Vagina (tissue), 2 donors: ENCODE measurements around the gene ITGAV. TPM values are rescaled to one million over a fixed set of nuclear protein-coding genes. Genes with fewer than 3 reads are reported as not detected.

ENCODE experiments used
- DNase-seq, 2 donors: peaks; one replicate each; pipeline ENCODE4 v3.0.0-alpha.2; 2017; ENCODE audit errors: extremely low spot score in 2 of 2
- H3K27ac ChIP-seq: fragments of 200-600 bp; sonication (generic); one replicate; pipeline ENCODE4 v1.5.1; 2019
- H3K27me3 ChIP-seq: fragments of 200-600 bp; sonication (generic); one replicate; pipeline ENCODE4 v1.5.1; 2019
- H3K36me3 ChIP-seq, 2 donors: fragments of 200-600 bp; sonication (generic); one replicate each; pipeline ENCODE4 v1.5.1; 2017 to 2019
- H3K4me1 ChIP-seq: fragments of 200-600 bp; sonication (generic); one replicate; pipeline ENCODE4 v1.5.1; 2019
- H3K4me3 ChIP-seq, 2 donors: fragments of 200-600 bp; sonication (generic); 1 replicate in 1 of 2; 2 replicates in 1 of 2; pipeline ENCODE4 v1.5.1; 2016 to 2019
- H3K9me3 ChIP-seq: fragments of 200-600 bp; sonication (generic); one replicate; pipeline ENCODE4 v1.5.1; 2019
- POLR2A ChIP-seq, 2 donors: fragments of 450-650 bp; IDR thresholded peaks; one replicate each; pipeline ENCODE4 v1.6.1; 2017; ENCODE audit warnings: antibody characterized with exemption in 2 of 2, mild to moderate bottlenecking in 2 of 2, moderate library complexity in 2 of 2
- POLR2AphosphoS5 ChIP-seq, 2 donors: sonication (generic); formaldehyde crosslinking; IDR thresholded peaks; one replicate each; pipeline ENCODE4 v1.9.0; 2017; ENCODE audit warnings: antibody characterized with exemption in 2 of 2, mild to moderate bottlenecking in 2 of 2, low read depth in 1 of 2; ENCODE audit not compliant: insufficient read depth in 1 of 2
- intact Hi-C: fragments of 100-400 bp; cut with DNase I; formaldehyde crosslinking; loops from one replicate; pipeline ENCODE4 v1.15.1; 2023
- total RNA-seq: library from RNA; depleted of rRNA; stranded (reverse); fragments of >200 nt; gene quantifications from one replicate; pipeline ENCODE4 v1.2.3, GENCODE V29; 2016
- TF ChIP-seq, protein P1 (sequence below), 3 experiments: fragments of 450-650 bp in 2 of 3; fragments of 200-600 bp in 1 of 3; sonication (generic) in 1 of 3; IDR thresholded peaks; one replicate each; pipeline ENCODE4 v1.5.1; 2017 to 2019; ENCODE audit warnings: antibody characterized with exemption in 3 of 3, mild to moderate bottlenecking in 2 of 3, moderate library complexity in 2 of 3

ITGAV gene
- total RNA-seq, 1 donor from 2014 or later: 55.0 TPM

DNA sequence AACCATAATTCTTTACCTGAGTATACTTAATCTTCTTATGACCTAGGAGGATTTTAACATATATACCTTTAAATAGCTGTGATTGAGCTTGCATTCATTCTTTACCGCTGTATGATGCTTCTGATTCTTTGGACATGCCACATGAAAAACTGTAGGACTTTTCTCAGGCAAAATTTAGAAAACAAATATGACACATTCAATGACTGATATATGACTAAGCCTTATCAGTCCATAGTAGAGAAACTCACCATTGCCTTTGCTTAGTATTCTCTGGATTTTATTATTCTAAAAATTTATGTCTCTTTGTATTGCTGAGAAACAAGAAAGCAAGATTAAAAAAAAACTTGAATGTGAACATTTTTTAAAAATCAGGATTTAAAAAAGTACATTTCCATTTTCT lies 107.7 kb downstream of the ITGAV start:
- Histone ChIP-seq H3K27me3 (no peaks in the 10 kb centered on the region), H3K27ac (no peak overlapping the region), H3K4me3 (no peak overlapping the region), H3K9me3 (no peaks in the 10 kb centered on the region), H3K4me1 (peaks cover 18% of the 10 kb centered on the region), H3K36me3 (no peaks in the 10 kb centered on the region)
- no peak for TF ChIP-seq POLR2AphosphoS5 (IDR thresholded peaks at IDR 0.05; ENCODE audit: insufficient read depth in 1 of 2, low read depth in 1 of 2)
- TF ChIP-seq, protein P1, sequence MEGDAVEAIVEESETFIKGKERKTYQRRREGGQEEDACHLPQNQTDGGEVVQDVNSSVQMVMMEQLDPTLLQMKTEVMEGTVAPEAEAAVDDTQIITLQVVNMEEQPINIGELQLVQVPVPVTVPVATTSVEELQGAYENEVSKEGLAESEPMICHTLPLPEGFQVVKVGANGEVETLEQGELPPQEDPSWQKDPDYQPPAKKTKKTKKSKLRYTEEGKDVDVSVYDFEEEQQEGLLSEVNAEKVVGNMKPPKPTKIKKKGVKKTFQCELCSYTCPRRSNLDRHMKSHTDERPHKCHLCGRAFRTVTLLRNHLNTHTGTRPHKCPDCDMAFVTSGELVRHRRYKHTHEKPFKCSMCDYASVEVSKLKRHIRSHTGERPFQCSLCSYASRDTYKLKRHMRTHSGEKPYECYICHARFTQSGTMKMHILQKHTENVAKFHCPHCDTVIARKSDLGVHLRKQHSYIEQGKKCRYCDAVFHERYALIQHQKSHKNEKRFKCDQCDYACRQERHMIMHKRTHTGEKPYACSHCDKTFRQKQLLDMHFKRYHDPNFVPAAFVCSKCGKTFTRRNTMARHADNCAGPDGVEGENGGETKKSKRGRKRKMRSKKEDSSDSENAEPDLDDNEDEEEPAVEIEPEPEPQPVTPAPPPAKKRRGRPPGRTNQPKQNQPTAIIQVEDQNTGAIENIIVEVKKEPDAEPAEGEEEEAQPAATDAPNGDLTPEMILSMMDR (IDR thresholded peaks at IDR 0.05): no peak
- DNase-seq: no peak
- intact Hi-C loops: no loop called here

DNA sequence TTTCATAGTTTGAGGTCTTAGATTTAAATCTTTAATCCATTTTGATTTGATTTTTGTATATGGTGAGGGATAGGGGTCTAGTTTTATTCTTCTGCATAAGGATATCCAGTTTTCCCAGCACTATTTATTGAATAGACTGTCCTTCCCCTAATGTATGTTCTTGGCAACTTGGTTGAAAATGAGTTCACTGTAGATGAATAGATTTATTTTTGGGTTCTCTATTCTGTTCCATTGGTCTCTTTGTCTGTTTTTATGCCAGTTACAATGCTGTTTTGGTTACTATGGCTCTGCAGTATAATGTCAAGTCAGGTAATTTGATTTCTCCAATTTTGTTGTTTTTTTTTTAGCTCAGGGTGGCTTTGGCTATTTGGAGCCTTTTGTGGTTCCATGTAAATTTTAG lies 109.9 kb downstream of the ITGAV start:
- intact Hi-C loops: no loop called here
- Histone ChIP-seq H3K36me3 (no peaks in the 10 kb centered on the region), H3K27me3 (no peaks in the 10 kb centered on the region), H3K4me3 (no peak overlapping the region), H3K9me3 (no peaks in the 10 kb centered on the region), H3K4me1 (peaks cover 10% of the 10 kb centered on the region), H3K27ac (no peak overlapping the region)
- no peak for DNase-seq
- TF ChIP-seq, protein P1 (IDR thresholded peaks at IDR 0.05): no peak
- no peak for TF ChIP-seq POLR2A (IDR thresholded peaks at IDR 0.05)
- TF ChIP-seq POLR2AphosphoS5 (IDR thresholded peaks at IDR 0.05; ENCODE audit: insufficient read depth in 1 of 2, low read depth in 1 of 2): no peak

DNA sequence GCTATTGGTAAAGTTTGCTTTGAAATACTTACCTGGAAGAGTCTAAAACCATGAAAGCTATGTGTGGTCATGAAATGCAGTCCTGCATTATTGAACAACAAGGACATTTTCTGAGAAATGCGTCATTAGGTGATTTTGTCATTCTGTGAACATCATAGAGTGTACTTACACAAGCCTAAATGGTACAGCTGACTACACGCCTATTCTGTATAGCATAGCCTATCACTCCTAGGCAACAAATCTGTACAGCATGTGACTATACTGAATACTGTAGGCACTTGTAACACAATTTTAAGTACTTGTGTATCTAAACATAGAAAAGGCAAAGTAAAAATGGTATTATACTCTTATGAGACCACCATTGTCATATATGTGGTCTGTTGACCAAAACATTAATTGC lies 112.2 kb downstream of the ITGAV start:
- DNase-seq: no peak
- Histone ChIP-seq H3K36me3 (no peaks in the 10 kb centered on the region), H3K27me3 (no peaks in the 10 kb centered on the region), H3K27ac (no peak overlapping the region), H3K4me3 (no peak overlapping the region), H3K9me3 (no peaks in the 10 kb centered on the region), H3K4me1 (no peaks in the 10 kb centered on the region)
- intact Hi-C loops: no loop called here
- no peak for TF ChIP-seq POLR2A (IDR thresholded peaks at IDR 0.05)
- TF ChIP-seq POLR2AphosphoS5 (IDR thresholded peaks at IDR 0.05; ENCODE audit: insufficient read depth in 1 of 2, low read depth in 1 of 2): no peak
- TF ChIP-seq, protein P1 (IDR thresholded peaks at IDR 0.05): no peak

DNA sequence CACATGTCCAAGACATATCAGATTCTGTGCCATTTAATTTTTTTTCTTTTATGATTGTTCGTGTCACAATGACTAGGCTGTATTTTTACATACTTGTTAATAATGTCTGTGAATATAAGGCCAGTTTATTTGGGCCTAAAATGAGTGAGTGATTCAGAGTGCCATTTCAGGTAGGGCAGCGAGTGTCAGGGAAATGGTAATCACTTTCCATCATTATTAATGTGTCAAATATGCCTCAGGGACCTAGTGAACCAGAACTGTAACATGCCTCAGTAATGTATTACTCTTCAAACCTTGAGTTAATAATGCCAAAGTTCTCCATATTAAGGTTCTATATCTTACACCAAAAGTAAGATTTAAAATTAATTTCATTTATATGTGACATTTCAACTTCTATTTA lies 112.6 kb downstream of the ITGAV start:
- H3K36me3 ChIP-seq: no peaks in the 10 kb centered on the region
- H3K27ac ChIP-seq: no peak overlapping the region
- no peaks in the 10 kb centered on the region for H3K9me3 ChIP-seq
- DNase-seq: no peak
- H3K4me1 ChIP-seq: no peaks in the 10 kb centered on the region
- no peaks in the 10 kb centered on the region for H3K27me3 ChIP-seq
- intact Hi-C loops: no loop called here
- TF ChIP-seq, protein P1 (IDR thresholded peaks at IDR 0.05): no peak
- no peak for TF ChIP-seq POLR2A (IDR thresholded peaks at IDR 0.05)
- no peak for TF ChIP-seq POLR2AphosphoS5 (IDR thresholded peaks at IDR 0.05; ENCODE audit: insufficient read depth in 1 of 2, low read depth in 1 of 2)
- H3K4me3 ChIP-seq: no peak overlapping the region

DNA sequence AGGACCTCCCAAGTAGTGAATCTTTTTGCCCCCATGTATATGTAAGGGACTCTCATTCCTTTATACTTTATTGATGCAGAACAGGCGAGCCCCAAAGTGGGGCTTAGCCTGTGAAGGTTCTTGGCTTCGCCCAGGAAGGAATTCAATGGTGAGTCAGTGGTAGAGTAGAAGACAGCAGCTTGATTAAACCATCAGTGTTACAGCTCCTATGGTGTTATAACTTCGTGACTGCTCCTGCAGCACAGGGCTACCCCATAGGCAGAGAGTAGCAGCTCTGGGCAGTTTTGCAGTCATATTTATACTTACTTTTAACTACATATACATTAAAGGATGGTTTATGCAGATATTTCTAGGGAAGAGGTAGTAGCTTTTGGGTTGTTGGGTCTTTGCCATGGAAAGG lies 115.0 kb downstream of the ITGAV start:
- H3K36me3 ChIP-seq: no peaks in the 10 kb centered on the region
- intact Hi-C loops: no loop called here
- TF ChIP-seq, protein P1 (IDR thresholded peaks at IDR 0.05): no peak
- TF ChIP-seq POLR2A (IDR thresholded peaks at IDR 0.05) (no peak), POLR2AphosphoS5 (IDR thresholded peaks at IDR 0.05; ENCODE audit: insufficient read depth in 1 of 2, low read depth in 1 of 2) (no peak)
- DNase-seq: no peak
- H3K9me3 ChIP-seq: no peaks in the 10 kb centered on the region
- H3K4me3 ChIP-seq: no peak overlapping the region
- H3K4me1 ChIP-seq: no peaks in the 10 kb centered on the region
- H3K27me3 ChIP-seq: no peaks in the 10 kb centered on the region
- no peak overlapping the region for H3K27ac ChIP-seq
